Stomach (tissue), 4 donors: ENCODE data around the gene DLGAP1.

Experiments used
- POLR2A ChIP-seq, 4 donors: fragments of 450-650 bp; IDR thresholded peaks; one replicate each; pipeline ENCODE4 v1.6.1; 2016; ENCODE audit warnings: antibody characterized with exemption in 4 of 4, control low read depth in 2 of 4, mild to moderate bottlenecking in 1 of 4, moderate library complexity in 1 of 4
- TF ChIP-seq, protein P1 (sequence below), 7 experiments: fragments of 450-650 bp in 4 of 7; fragments of 200-600 bp in 3 of 7; sonication (generic) in 3 of 7; IDR thresholded peaks; one replicate each; pipeline ENCODE4 v1.5.1; 2016 to 2019; ENCODE audit warnings: antibody characterized with exemption in 7 of 7, control low read depth in 2 of 7, mild to moderate bottlenecking in 1 of 7

DNA sequence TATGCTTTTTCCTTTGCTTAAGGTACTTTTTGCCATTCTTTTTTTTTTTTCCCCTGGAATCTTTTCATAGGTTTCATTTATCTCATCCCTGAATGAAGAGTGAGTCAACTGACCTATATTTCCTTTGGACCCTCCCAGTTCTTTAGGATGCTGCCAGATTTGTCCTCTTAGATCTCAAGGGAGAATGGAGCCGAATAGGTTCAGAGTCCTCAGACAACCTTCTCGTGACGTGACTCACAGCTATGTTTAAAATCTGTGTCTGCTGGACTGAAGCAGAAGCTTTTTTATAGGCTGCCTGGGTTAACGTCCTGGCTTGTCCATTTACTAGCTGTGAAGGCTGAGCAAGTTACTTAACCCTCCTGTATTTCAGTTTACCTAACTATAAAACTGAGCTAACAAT lies 358.6 kb downstream of the DLGAP1 start:
- TF ChIP-seq POLR2A (IDR thresholded peaks at IDR 0.05): no peak
- TF ChIP-seq, protein P1, sequence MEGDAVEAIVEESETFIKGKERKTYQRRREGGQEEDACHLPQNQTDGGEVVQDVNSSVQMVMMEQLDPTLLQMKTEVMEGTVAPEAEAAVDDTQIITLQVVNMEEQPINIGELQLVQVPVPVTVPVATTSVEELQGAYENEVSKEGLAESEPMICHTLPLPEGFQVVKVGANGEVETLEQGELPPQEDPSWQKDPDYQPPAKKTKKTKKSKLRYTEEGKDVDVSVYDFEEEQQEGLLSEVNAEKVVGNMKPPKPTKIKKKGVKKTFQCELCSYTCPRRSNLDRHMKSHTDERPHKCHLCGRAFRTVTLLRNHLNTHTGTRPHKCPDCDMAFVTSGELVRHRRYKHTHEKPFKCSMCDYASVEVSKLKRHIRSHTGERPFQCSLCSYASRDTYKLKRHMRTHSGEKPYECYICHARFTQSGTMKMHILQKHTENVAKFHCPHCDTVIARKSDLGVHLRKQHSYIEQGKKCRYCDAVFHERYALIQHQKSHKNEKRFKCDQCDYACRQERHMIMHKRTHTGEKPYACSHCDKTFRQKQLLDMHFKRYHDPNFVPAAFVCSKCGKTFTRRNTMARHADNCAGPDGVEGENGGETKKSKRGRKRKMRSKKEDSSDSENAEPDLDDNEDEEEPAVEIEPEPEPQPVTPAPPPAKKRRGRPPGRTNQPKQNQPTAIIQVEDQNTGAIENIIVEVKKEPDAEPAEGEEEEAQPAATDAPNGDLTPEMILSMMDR (IDR thresholded peaks at IDR 0.05): no peak
